ENCODE data around the gene TNFRSF6B.

TNFRSF6B gene

GRCh38 chr20:63744574-63745423 is 48.3 kb downstream of the TNFRSF6B start (continued):
- no peak for TF ChIP-seq TSHZ2 (CRISPR knock-in tag; IDR thresholded peaks at IDR 0.05)
- TF ChIP-seq CSDC2 (CRISPR knock-in tag; IDR thresholded peaks at IDR 0.05) = no peak
- TF ChIP-seq RARB (CRISPR knock-in tag; IDR thresholded peaks at IDR 0.05) = no peak
- TF ChIP-seq TCF4 (CRISPR knock-in tag; IDR thresholded peaks at IDR 0.05; ENCODE audit: borderline replicate concordance) = no peak
- TF ChIP-seq ZC3H10 (CRISPR knock-in tag; IDR thresholded peaks at IDR 0.05) = no peak
- TF ChIP-seq SNAI2 (CRISPR knock-in tag; IDR thresholded peaks at IDR 0.05) = no peak
- no peak for TF ChIP-seq CREB5 (CRISPR knock-in tag; IDR thresholded peaks at IDR 0.05; ENCODE audit: low read depth)
- no peak for TF ChIP-seq BACH2 (CRISPR knock-in tag; IDR thresholded peaks at IDR 0.05; ENCODE audit: borderline replicate concordance)
- no peak for TF ChIP-seq GLIS3 (CRISPR knock-in tag; IDR thresholded peaks at IDR 0.05)
- TF ChIP-seq ZNF70 (CRISPR knock-in tag; IDR thresholded peaks at IDR 0.05) = no peak
- TF ChIP-seq ZFP30 (CRISPR knock-in tag; IDR thresholded peaks at IDR 0.05) = no peak
- TF ChIP-seq ZNF8 (CRISPR knock-in tag; IDR thresholded peaks at IDR 0.05) = no peak
- TF ChIP-seq POU6F1 (CRISPR knock-in tag; IDR thresholded peaks at IDR 0.05; ENCODE audit: borderline replicate concordance, low read depth) = no peak
- TF ChIP-seq ESRRG (CRISPR knock-in tag; IDR thresholded peaks at IDR 0.05) = no peak

- ATAC-seq = no peak
Observed at GRCh38 chr20:63745424-63745805, 49.0 kb downstream of the TNFRSF6B start.

GRCh38 chr20:63745961-63746731 is 49.7 kb downstream of the TNFRSF6B start:
- peak; percentile 31 for ATAC-seq
- TF ChIP-seq SNAI2 (CRISPR knock-in tag; IDR thresholded peaks at IDR 0.05) = no peak
- TF ChIP-seq CSRNP3 (CRISPR knock-in tag; IDR thresholded peaks at IDR 0.05) = no peak
- TF ChIP-seq ZNF565 (CRISPR knock-in tag; conservative IDR thresholded peaks at IDR 0.05; ENCODE audit: low read depth) = no peak
- no peak for TF ChIP-seq ISL1 (CRISPR knock-in tag; IDR thresholded peaks at IDR 0.05)
- no peak for TF ChIP-seq PATZ1 (CRISPR knock-in tag; IDR thresholded peaks at IDR 0.05; ENCODE audit: borderline replicate concordance)
- no peak for TF ChIP-seq POU6F1 (CRISPR knock-in tag; IDR thresholded peaks at IDR 0.05; ENCODE audit: borderline replicate concordance, low read depth)
- TF ChIP-seq ZFP3 (CRISPR knock-in tag; IDR thresholded peaks at IDR 0.05) = no peak

More at GRCh38 chr20:63745424-63745805, 49.0 kb downstream of the TNFRSF6B start:
- TF ChIP-seq BACH2 (CRISPR knock-in tag; IDR thresholded peaks at IDR 0.05; ENCODE audit: borderline replicate concordance) = no peak
- no peak for TF ChIP-seq ISL1 (CRISPR knock-in tag; IDR thresholded peaks at IDR 0.05)
- TF ChIP-seq RARB (CRISPR knock-in tag; IDR thresholded peaks at IDR 0.05) = no peak
- no peak for TF ChIP-seq PPARA (CRISPR knock-in tag; IDR thresholded peaks at IDR 0.05; ENCODE audit: borderline replicate concordance)
- TF ChIP-seq OSR1 (CRISPR knock-in tag; IDR thresholded peaks at IDR 0.05) = no peak
- no peak for TF ChIP-seq ZC3H10 (CRISPR knock-in tag; IDR thresholded peaks at IDR 0.05)
- TF ChIP-seq ZFP3 (CRISPR knock-in tag; IDR thresholded peaks at IDR 0.05) = no peak
- no peak for TF ChIP-seq ESRRG (CRISPR knock-in tag; IDR thresholded peaks at IDR 0.05)
- no peak for TF ChIP-seq CREB5 (CRISPR knock-in tag; IDR thresholded peaks at IDR 0.05; ENCODE audit: low read depth)

Data from SK-N-SH treated with all-trans-retinoic acid at 6 μM for 48 hours (cell line).